NCI-H2227 treated with DMSO at 0.1 percent for 48 hours (cell line): ENCODE measurements around the gene DPYSL3.

Source experiments
- DNase-seq: peaks from one replicate; lab custom pipeline; 2025; lab: John Stamatoyannopoulos, UW

The DPYSL3 gene

DNA sequence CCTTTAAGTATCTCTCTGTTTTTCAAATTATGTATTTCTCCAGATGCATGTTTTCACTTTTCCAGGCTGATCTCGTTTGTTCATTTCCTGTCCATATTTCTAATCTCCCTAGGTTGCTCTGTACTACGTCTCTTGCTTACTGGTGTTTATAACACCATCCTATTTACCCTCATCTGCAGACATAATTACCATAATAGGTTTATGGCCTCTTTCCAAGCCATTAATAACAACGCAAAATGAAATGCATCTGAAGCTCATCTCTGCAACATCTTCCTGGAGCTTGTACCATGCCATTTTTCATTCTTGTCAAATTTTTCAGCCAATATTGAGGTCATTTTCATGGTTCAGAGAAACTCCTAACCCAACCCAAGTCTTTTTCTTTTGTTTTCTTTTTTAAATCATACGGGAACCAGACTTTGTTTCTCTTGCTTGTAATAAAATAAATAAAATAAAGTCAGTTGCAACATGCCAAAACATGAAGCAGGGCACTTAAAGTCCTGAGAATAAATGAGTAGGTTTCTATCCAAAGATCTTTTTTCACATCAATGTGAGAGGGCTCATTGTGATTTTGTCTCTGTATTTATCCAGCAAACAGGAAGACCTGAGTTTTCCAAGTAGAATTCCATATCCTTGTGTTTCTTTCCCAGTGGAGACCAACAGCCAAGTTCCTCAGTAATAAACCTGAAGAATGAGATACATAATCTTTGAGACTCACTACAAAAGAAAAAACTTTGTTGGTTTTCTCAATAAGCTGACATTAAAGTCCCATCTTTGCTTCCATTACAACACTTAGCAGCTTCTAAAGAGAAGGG, 37.0 kb downstream of the DPYSL3 start:
- DNase-seq, result no peak

- DNase-seq, result no peak
Observed at GRCh38 chr5:147467973-147468508, 41.8 kb downstream of the DPYSL3 start.

DNA sequence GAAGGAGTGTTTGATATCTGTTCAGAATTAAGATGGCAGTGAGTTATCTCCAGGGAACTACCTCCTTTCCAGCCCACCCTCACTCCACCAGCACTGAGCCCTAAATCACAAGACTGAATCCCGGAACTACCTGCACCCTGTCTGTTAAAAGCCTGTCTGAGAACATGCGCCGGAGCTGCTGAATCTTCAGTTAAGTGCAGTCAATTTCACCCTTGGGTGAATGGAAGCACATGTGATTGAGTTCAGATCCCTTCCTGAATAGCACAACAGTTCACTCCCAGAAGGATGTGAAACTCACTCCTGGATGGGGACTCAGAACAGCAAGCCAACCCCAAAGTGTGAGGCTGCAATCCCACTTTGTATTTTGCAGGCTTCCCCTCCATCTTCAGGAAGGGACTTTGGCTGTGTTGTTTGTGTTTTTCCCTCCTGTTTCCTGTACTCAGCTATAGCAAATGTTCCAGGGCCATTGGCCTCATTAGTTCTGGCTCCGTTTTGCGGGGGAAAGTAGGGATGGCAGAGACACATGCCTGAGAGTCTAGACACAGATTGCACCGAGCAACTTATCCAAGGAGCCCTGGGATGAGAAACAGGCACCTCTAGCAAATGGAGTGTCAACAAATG, 43.4 kb downstream of the DPYSL3 start:
- DNase-seq, result no peak

DNA sequence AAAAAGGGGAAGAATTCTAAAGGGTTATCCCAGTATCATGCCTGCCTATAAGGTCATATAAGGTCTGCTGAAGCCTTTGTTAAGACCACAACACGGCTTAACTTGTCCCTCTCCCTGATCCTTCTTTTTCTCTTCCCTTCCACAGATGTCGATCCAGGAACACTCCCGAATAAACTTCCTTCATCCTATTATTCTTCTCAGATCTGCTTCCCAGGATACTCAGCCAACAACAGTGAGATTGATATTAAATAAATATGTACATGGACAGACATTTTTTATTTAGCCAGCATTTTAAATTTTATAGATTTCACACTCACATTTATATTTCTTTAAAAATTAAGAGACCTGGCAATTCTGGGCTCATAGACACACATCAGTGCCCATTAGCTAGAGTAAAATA, 44.1 kb downstream of the DPYSL3 start:
- DNase-seq, result no peak

DNA sequence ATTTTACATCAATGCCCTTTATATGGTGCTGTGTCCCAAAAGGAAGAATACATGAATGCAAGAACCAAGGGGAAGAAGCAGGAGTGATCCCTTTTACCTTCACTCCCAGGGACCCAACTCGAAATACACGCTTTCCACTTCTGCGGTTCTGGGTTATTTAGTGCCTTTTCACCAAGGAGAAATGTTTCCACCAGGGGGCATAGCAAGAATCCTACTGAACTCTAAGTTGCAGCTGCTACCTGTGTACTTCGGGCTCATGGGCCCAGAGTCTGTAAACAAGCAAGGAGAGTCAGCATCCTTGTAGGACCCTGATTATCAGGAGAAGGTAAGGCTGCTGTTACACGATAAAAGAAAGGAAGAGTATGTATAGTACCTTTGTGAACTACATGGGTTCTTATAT, 45.7 kb downstream of the DPYSL3 start:
- no peak for DNase-seq

GRCh38 chr5:147461915-147462314, 48.0 kb downstream of the DPYSL3 start:
- DNase-seq, result no peak

- DNase-seq, result no peak
Observed at GRCh38 chr5:147460380-147460779, 49.5 kb downstream of the DPYSL3 start.

DNA sequence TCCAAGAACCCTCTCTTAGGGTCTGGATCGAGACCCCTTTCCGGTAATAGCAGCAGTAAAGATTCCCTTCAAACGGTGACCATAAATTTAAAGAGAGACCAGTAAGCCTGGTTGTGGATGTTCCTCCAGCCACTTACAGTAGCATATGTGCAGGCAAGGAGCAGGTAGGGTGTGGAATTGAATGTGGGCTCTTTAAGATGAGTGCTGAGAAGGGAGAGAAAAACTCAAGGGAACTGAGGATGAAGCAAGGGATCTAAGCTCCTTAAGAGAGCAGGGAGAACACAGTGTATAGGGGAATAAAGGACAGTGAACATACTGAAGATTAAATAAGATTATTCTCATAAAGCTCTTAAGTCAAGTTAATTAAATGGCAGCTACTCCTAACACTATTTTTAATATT, 51.3 kb downstream of the DPYSL3 start:
- DNase-seq, result no peak

DNA sequence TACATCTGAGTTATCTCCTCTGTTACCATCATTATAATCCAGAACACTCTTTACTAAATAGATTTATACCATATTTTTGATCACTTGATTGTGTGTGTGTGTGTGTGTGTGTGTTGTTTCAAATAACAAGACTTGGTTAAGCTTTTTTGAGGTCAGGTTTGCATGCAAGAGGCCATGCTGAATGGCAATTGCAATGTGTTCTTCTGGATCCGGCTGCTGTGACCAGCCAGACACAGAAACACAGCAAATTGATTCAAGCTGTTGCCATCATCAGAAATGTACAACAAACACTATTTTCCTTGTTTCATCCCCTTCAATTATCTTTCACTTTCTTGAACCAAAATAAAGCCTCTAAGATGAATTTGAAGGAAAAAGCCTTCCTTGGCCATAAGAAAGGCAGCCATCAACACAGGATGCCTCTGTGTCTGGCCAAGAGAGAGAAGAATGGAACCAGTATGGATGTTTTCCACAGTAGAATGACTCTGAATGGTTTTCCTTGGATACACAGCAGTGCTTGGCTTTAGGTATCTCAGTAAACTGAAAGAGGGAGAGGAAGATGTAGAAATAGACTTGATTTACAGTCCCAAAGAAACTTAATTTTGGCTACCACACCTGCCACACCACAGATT, 53.9 kb downstream of the DPYSL3 start:
- no peak for DNase-seq

GRCh38 chr5:147454996-147455677, 54.7 kb downstream of the DPYSL3 start:
- peak; percentile 30 for DNase-seq

DNA sequence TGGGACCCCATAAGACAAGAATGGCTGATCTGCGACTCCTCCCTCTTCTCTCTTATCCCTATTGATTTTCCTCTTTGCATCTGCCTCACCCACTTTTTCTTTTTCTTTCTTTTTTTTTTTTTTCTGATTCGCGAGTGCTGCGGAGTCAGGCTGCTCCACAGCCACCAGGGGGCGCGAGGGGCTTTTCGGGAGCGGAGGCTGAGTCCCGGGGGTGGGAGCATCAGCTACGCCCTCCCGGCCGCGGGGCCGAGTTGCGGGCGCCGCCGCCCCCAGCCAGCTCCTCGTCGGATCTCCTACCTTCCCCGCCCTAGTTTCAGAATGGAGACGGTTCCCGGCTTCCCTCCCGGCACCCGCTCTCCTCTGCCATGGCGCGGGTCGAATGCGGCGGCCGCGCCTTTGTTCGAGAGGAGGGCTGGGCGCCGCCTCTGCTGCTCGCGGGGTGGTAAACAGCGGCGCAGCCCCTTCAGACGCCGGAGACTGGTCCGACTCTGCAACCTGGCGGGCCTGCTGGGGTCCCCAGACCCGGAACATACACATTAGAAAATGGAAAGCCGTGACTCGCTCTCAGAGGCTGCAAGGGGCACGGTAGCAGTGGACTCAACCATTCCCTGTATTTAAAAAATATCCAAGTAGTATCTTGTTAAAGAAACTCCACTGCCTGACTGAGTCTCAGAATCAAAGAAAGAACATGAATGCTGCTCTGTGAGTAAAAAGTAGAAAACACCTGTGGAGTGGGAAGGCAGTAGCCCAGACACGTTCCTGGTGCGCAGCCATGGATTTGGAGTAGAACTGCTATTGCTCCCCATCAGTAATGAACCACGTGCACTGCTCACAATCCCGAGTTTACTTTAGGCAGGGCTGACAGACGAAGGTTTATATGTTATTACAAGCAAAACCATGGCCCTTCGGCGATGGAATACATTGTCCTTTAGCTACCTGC, 55.7 kb downstream of the DPYSL3 start:
- peak; percentile 84 for DNase-seq

DNA sequence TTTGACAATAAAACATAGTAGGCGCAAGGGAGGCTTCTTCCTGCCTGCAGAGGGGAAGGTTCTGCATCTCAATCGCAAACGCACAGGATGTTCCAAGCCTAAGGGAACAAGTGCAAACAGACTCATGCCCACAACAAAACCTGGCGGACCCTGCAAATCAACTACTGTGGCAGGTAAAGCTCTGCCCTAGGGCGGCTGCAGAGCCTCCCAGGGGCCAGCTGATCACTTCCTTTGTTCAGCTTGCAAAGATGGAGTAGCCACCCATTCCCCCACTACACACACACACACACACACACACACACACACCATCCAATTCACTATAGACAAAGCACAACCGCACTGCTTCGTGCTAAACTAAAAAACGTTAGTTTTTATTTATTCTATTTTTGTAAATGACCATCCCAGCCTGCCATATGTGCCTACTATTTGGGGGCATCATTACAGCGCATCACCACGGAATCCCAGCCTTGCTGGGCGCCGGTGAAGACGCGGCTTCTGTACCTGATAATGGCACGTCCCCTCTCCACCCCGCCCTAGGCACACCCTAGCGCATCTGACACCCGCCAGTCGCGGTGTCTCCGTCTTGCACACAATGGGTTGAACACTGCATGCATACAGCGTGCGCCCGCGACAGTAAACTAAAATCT, 57.6 kb downstream of the DPYSL3 start:
- no peak for DNase-seq

DNA sequence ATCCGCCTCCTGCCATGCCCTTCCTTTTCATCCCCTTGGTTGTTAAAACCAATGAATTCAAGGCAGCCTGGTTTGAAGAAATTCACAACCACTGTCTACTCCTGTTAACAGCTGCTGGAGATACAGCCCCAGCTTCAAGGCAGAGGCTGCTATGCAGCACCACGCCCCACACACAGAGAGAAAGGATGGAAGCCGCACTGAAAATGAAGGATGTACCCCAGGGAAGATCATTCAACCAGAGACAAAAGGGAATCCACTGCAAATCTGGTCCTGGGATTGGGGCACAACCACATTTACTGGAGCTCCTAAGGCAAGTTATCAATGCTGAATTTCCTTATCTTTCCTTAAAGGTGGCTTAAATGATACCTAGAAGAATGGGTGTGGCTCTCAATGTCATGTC, 58.7 kb downstream of the DPYSL3 start:
- DNase-seq, result no peak

- DNase-seq, result no peak
Observed at GRCh38 chr5:147450606-147451005, 59.3 kb downstream of the DPYSL3 start.

DNA sequence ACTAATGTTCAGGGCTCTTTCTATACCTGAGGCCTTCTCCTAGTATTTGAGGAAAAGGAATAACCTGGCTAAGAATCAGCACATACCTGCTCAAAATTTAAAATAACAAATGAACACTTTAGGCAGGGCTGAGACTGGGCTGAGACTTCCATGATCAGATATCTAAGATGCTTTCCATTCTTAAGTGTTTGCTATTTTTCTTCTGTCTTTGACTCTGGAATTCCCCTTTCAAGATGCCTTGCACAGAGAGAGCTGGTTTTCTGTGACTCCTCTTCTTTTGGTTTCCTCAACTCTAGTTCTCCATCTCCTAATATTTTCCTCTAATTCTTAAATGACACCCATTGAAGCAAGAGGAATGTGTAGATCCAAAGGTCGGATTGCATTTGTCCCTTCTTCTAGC, 61.1 kb downstream of the DPYSL3 start:
- DNase-seq, result no peak

DNA sequence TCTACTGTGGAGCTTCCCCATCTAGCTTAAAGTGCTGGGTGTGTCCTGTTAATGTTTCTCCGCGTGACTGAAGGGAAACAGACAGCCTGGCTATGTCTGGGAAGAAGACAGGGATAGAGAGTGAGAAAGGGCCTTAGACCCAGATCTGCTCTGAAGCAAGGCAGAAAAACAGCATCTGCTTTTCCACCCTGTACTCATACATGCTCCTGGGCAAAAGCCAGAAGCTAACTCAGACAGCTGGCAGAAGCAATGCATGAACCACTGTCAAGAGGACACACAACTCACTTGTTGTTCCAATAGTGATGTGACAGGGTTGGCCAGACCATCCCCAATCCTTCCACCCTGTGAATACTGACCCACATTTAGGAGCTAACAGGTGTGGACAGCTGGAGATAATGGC, 63.3 kb downstream of the DPYSL3 start:
- DNase-seq, result no peak

DNA sequence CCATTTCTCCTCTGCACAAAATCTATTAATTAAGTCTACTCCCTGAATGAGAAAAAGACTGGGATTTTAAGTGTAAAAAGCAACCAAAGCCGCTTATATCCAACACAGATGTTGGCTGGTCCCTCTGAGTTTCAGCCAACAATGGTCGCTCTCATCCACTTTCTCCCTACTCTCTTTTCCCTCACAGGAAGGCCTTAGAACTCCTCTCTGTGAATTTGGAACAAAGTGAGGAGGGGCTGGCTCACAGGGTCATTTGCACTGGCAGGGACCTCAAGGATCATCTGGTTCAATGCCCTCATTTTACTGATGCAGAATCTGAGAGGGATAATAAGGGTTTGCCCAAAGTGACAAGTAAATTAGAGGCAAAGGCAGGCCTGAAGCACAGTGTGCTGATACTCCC, 64.0 kb downstream of the DPYSL3 start:
- no peak for DNase-seq

GRCh38 chr5:147445090-147445489, 64.8 kb downstream of the DPYSL3 start:
- DNase-seq, result no peak

DNA sequence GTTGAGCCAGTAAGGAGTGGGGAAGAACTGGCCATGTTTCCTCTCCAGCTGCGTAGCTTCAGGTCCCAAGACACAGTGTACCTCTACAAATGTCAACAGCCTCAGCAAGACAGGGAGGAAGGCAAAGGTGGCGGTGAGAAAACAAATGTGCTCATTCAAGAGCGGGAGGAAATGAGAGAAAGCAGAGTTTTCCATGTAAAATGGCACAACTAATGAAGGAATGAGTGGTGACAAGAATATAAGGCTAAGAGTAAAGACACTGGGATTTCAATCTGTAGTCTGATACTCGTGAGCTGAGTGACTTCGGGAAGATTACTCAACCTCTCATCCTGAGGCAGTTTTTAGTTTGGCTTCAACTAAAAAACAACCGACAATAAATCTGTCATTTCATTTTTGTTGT, 67.6 kb downstream of the DPYSL3 start:
- no peak for DNase-seq

DNA sequence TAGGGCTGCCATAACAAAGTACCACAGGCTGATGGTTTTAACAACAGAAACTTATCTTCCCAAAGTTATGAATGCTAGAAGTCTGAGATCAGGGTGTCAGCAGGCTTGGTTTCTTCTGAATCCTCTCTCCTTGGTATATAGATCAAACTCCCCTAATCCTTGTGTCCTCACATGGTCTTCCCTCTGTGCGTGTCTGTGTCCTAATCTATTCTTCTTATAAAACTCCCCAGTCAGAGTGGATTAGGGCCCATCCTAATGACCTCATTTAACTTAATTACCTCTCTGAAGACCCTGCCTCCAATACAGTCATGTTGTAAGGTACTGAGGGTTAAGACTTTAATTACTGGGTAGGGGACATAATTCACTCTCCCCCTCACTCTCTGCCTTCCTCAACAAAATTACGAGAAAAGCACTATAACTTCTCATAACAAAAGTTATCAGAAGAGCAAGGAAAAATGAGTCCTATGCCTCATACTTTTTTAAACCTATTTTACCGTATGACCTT, 68.6 kb downstream of the DPYSL3 start:
- DNase-seq, result no peak

DNA sequence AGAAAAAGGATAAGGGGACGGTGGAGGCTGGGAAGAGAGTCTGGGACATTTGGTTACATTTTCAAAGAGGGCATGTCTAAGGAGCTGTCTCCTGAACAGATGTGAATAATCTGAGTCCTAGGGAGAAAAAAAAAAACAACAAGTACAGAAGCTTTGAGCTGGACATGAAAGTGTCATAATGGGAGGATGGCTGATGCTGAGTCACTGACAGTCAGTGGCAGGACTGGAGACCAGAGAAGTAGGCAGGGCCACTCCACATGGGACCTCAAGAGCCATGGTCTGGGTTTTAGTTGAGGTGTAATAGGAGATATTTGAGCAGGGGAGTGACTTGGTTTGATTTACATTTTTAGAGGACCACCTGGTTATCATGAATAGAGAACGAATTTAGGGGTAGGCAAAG, 70.6 kb downstream of the DPYSL3 start:
- no peak for DNase-seq
